HG03469 (cell line): ENCODE results near the gene PTCHD1.

Experiments
- ATAC-seq: cut with Tn5 transposase; IDR thresholded peaks from one replicate; pipeline ENCODE4 v1.9.1; 2021; ENCODE audit warnings: mild to moderate bottlenecking, moderate library complexity, moderate number of reproducible peaks; ENCODE audit not compliant: unreplicated experiment

Gene PTCHD1

DNA sequence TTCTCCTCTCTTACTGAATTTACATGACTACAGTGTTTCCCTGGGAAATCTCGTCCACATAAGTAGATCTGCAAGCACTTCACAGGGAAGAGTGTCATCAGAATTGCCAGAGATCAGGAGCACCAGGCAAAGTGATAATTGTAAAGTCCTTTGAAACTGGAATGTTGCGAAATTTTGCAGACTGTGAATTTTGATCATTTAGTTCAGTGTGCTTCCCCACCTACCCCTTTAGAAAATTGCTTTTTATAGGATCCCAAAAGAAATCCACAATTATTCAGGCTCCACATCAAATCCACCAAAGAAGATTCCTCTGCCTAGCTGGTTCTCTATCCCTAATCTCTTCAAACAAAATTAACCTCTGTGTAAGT lies 10.2 kb downstream of the PTCHD1 start:
- no peak for ATAC-seq

DNA sequence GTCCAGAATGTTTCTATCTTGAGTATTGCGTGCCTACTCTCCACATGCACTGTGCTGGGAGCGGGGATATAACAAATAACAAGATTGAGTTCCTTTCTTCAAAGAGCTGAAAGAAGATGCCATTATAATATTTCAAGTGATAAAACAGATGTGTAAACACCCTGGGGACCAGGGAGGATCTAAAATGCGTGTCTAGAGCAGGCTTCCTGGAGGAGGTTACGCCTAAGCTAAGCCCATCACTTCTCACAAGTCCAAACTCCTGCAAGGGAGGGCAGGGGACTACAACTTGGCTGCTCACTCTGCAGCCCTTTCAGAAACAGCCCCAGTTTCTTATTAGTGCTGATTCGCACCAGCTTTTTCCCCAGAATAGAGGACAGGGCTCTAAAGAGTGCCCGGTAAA lies 21.5 kb downstream of the PTCHD1 start:
- ATAC-seq, result no peak

DNA sequence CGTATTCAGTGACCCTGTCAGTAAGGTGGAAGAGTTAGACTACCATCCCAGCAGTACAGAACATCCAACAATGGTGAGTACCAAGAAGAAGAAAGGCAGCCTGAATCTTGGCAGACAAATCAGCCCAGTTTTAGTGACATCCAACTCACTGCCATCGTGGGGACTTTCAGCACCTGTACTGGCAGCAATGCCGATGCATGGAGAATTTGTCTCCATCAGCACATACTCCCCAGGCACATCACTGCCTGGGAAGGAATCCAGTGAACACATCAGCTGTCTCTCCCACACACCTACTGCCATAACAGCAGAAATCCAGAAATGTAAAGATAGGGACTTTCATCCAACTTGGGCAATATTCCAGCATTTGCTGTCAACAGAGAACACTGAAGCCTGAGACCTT lies 29.8 kb downstream of the PTCHD1 start:
- no peak for ATAC-seq

DNA sequence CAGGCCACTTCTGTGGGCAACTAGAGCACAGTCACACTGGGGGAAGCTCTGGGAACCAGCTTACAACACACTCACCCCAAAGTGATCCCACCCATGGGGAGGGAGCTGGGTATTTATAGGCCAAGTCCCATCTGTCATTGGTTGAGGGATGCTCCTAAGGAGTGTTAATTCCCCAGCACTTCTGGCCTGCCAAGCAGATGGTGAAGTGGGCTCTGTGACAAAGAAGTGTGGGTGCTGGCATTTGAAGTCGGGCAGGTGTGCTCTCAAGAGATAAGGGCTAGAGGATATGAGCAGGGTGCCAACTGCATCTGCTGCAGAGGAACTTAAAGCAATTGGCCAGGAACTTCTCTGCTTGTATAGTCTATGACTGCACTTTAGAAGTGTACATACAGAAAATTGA lies 30.9 kb downstream of the PTCHD1 start:
- no peak for ATAC-seq

DNA sequence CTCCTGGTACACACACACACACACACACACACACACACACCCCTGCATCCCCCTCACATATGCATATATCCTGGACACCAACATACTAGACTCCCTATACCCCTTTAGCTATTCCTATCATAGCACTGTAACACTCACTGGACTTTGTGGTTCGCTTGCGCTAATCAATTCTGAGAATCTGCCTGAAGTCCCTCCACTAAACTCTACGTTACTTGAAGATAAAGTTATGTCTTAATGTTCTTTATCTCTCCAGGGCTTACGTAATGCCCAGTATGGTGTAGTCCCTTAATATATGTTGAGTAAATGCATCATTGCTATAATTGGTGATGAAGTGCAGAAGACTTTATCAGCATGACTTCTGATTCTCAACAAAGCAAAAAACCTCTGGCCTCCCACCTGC lies 32.3 kb downstream of the PTCHD1 start:
- no peak for ATAC-seq

DNA sequence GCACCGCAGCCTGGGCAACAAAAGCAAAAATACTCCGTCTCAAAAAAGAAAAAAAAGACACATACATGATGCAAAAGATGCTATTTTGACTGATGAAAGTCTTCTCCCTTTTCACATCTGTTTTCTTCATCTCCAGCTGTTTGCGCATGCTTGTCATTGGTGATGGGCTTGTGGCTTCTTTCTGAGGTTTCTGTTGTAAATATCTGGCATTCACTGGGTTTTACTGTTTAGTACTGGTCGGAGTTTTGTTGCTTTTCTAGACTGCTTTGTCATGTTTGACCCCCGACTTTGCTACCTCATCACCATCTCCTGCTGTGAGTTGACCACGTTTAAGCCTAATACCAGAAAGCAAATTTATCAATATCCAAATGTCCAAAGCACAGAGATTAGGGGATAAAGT lies 34.4 kb downstream of the PTCHD1 start:
- no peak for ATAC-seq

DNA sequence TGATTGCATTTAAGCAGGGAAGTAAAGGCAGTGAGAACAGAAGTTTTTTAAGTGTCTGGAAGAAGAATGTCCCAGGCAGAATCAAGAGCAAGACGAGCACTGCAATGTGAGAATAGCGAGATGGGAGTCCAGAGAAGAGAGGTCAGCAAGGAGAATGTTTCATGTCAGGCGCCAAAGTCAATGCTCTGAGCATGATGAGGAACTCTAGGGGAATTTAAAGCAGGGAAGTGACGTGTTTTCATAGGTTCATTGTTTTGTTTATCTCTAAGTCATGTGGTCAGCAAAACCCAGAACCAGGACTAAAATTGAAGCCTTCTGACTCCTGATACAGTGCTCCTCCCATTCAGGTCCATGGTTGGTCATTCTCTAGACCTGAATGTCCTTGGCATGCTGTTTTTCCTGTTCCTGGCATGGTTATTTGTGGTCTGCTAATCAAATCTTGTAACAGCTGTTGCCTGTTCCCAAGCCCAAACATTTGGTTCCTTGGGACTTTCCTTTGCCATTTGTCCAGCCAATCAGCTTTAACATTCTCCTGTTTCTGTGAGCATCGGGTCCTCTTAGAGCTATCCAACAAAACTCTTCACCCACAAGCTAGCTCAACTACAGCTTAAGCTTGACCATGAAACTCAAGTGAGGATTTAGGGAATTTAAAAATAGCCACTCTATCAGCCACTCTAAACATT lies 37.7 kb downstream of the PTCHD1 start:
- no peak for ATAC-seq

DNA sequence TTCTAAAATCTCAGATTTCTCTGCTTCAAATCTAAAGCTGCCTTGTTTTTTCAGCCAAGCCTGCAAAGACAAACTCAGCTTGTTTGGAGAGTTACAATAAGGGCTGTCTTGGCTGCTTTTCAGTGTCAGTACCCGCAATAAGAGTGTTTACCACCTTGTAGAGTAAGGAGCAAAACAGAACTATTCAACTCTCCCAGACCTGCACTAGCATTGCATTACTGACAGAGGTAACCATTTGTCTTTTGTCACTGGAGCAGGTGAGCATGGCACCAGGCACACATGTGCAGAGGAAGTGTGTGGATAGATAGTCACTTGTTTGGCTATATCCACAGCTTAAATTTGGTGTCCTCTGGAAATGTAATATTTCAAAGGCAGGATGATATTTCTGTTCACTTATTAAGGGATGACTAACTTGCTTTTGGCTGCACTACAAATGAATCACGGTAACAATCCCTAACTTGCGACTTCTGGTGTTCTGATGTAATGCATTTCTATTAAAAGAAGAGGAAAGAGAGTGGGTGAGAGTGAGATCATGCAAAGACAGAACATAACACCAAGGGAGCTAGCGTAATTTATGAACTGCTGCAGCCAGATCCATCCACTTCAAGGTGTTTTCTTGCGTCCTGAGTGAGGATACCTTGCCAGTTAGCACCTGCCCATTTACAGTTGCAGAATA lies 38.6 kb downstream of the PTCHD1 start:
- no peak for ATAC-seq

DNA sequence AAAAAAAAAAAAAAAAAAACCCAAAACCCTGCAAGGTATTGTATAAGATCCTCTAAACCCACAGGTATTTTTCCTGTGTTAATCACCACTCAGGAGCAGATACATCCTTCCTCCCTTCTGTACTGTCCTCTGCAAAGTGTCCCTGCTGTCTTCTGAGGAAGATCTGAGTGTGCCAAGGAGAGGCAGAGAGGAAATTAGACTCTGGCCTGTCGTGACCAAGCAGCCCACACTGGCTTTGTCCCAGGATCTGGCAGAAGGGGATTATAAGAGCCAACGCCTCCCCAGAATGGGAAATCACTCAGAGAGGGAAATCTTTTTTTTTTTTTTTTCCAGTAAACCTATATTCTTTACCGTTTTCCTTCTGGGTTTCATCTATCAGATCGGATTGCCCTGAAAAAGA lies 39.6 kb downstream of the PTCHD1 start:
- ATAC-seq, result no peak

DNA sequence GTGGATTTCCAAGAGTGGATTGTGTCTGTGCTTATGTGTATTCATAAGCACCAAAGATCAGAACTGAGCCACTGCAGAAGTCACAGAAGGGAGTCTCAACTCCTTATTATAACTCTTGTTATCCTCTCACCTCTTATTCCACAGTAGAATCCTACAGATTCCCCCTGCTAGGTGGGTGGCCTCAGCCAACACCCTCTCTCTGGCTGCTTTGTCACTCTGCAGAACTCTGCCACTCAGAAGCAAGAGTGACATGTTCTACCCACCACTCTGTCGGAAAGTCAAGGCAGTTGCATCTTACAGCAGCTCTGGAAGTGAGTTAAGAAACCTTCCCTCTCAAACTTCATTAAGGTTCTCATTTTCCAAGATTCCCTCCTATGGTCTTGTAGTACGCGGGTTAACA lies 41.9 kb downstream of the PTCHD1 start:
- ATAC-seq, result no peak

DNA sequence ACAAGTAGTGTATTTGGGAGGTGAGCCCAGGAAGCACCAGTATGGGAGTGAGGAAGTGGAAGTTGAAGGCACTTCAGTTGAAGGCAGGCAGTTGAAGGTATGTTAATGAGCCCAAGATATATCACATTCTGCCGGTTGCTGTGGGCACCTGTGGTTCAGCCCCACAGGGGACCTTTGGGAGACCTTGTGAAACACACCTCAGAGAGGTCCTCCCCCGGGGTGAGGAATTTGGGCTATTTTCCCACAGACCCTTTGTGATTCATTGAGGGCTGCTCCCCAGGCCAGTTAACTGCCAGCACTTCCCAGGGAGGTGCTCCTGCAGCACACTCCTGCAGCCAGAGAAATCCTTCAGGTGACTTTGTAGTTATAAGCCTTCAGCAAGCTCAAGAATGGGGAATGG lies 45.9 kb downstream of the PTCHD1 start:
- no peak for ATAC-seq

DNA sequence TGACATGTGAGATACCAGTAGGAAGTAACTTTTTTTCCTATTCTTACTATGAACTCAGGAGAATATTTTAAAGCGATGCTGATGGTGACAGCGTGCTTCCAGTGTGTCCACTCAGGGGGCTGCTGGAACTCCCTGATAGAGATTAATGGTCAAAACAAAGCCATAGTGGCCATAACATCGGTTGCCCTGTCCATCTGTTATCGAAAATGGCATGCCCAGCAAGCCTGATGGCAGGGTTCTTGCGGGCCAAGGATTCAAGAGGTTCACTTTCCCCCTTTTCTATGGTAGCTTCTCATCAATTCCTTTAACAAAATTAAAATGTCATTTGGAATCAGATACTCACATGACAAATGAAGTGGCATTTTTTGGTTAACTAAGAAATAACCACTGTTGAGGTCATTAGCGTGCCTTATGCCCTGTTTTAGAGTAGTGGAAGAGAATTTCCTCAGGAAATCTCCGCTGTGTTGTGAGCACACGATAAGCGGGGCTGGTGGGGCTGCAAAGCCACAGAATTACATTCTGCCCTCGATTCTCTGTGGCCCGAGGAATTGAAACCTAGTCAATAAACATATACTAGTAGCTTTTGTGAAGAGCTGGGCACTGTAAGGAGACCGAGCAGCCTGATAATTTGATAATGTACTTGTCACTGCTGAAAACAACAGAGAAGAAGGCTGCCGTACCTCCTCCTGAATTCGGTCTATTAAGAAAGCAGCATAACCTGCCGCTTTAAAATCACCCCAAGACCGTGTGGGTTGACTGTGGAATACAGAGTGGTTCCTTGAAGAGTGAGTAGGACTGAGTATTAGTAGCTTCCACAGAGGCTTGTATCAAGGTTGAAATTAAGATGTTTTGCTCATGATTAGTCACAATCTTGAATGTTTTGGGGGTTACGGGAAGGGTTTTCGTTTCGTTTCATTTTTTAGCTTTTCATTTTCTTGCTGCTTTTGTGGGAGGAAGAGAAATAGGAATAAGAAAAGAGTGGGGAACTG lies 46.7 kb downstream of the PTCHD1 start:
- ATAC-seq, result no peak

DNA sequence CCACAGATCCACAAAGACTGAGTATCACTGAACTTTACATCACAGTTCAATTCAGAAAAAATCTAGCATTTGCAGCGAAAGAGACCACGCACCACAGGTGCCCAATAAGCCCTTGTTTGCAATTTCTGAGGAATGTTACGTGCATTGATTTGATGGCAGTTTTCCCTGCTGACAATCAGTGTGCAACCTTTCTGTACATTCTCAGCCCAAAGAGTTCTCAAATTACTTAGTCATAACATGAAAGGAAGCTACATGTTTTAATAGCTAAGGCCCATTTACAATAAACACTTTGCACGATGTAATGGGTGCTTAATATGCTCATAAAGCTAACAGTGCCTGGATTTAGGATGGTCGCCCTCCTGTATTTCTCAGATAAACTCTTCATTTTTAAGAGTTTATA lies 47.9 kb downstream of the PTCHD1 start:
- ATAC-seq, result no peak

DNA sequence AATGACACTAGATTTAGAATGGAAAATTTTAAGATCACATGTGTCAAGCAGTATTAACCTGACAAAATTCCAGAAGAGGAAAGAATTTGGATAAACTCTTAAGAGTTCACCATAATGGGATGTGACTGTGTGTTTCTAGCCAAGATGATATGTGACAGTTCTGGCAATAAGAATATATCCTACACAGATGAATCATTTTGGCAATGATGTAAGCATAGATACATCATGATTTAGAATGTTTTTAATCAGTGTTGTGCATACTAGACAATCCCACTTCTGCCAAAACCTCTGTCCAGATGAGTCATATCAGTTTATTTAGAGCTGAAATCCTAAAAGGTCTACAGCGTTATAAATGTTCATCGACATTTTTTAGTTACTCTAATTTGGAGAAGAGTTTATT lies 48.8 kb downstream of the PTCHD1 start:
- no peak for ATAC-seq

DNA sequence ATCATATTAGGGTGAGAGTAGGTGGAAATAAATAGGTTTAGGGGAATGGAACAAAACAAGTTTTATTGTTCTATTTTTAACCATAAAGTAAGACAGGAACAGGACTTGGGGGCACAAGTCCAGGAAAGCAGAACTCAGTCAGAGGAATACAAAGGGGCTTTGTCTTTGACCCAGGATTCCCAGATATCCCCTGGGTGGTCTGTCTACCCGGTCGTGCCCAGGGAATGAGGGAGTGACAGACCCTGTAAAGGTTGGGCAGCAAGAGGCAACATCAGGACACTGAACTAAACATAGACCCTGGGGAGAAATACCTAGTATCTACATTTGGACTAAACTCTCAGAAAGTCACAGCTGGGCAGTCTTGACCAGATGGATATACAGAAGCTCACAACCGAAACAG lies 50.6 kb downstream of the PTCHD1 start:
- ATAC-seq, result no peak

DNA sequence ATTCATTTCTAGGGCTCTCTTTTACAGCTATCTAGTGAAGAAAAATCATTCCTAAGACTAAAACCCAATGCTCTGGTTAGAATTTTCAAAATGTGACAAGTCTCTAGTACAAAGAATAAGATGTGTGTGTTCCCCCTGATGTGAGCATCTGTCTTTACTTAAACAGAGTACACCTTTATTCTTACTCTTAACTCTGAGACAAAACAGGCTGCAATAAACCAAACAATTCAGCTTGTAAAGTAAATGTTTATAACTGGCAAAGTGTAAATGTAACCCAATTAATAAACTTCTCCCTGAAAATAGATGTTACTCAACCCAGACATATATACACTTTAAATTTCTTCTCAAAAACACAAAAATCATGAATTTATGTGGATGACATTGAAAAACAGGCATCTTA lies 51.6 kb downstream of the PTCHD1 start:
- ATAC-seq, result no peak

DNA sequence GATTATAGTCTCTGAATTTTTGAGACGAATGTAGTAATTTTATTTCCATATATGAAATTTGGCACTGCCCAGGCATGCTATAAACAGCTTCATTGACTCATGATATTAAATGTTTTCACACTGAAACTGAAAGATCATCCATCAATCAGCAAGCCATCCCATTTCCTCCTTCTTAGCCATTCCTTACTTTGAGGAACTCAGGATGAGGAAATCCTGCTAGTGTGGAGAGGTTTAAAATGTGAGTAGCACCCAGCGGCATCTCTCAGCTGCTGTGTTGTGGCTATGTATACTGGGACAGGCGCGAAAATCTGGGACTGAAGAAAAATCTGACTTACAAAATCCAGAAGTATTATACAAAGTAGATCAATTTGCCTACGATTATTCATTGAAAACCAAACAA lies 52.1 kb downstream of the PTCHD1 start:
- no peak for ATAC-seq

DNA sequence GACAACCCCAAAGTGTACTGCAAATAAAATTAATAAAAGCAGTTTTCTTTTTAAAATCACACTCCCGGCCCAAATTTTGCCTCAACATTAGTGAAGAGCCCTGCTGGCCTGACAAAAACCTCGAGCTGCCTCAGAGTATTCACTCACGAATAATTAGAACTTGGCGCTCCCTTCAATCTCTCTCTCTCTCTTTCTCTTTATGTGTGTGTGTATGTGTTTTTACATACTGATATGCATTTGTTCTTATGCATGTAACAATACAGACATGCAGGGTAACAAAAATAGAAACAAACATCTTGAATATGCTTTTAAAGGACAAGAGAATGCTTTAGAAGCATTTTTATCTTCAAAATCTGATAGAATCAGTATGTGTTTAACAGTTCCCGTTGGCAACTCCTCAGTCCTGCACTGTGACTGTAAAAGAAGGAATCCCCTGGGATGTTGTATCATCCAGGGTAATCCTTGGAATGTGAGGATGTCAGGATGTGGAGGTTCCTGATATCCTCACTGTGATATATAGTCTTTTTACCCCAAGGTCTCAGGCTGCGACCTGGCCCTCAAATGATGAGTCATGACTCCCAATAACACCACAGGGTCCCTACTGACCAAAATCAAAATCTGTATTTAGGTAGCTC lies 53.0 kb downstream of the PTCHD1 start:
- ATAC-seq, result no peak

DNA sequence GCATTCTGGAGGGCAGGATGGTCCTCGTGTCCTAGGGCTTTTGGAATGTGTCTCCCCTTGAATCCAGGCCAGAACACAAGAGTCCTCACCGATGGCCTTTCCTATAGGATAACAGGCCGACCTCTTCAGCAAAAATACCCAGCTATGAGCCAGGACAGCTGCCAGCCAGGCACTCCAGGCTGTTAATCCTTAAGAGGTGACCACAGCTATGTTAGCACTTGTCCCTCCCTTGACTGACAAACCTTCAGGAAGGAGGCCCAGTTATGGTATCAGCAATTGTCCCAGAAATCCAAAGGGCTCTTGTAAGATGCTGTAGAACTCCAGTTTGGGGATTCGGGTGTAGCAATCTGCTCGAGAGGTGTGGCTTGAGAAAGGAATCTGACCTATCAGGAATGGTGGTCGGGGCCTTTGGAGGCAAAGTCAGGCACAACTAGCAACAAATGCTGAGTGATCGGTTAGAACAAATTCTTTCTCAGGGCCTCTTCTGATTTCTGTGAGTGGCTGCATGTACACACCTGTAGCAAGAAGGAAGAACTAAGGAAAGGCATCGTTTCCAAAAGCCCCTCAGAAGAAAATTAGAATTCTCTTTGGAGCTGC lies 54.6 kb downstream of the PTCHD1 start:
- no peak for ATAC-seq

DNA sequence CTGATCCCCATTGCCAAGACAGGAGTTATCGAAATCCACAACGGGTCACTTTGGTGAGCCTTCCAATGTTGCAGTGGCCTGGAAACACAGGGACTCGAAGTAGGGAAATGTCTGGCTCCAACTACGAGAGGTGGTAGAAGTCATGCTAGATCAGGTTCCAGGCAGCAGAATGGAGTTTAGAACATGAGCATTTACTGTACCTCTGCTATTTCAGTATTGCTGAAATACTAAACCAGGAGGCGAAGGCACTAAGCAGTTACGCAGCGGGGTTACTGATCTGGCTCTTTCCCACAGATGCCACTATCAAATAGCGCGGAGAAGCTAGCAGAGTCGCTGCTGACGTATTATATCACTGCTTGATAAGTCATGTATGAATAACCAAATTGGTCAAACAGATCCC lies 56.3 kb downstream of the PTCHD1 start:
- ATAC-seq, result no peak

DNA sequence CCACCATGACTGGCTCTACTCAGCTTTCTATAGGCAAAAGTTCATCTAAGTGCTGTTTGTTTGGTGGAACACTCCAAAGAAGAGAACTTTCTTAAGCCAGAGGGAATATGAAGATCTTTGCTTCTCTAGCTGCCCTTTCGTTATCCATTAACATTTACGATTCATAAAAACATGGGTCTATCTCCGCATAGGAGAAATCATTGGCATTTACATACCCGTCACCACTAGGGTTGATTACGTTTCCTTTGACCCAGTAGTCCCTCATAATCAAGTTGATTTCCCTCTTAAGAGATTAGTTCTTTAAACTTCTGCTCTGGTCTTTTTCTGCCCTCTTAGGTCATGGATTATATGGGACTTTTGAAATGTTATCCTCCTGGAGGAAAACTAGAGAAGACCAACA lies 57.5 kb downstream of the PTCHD1 start:
- no peak for ATAC-seq
